GM13977 (cell line): Measurements from ENCODE around the gene FOXN1.
"Not testable (repeated sequence)": the region's sequence is repeated elsewhere in the genome, so short reads cannot be mapped to it uniquely, and the experiment has no call there.

Experiments used
- DNase-seq: peaks from one replicate; pipeline ENCODE4 v3.0.0; 2012; ENCODE audit warnings: low spot score
- in situ Hi-C: fragments of 300-500 bp; cut with MboI; formaldehyde crosslinking; loops from one replicate; pipeline ENCODE4 v1.12.0; 2022; ENCODE audit warnings: low sequenced_read_pairs, low pct_unique_long_range_greater_than_20kb, mixed read lengths, inconsistent platforms; ENCODE audit not compliant: unreplicated experiment
- TF ChIP-seq, protein P1 (sequence below): IDR thresholded peaks from 2 replicates; pipeline ENCODE4 v1.5.1; 2012; ENCODE audit warnings: mild to moderate bottlenecking, control low read depth; ENCODE audit not compliant: insufficient read depth; ENCODE audit errors: extremely low read depth, missing control alignments

FOXN1 gene

DNA sequence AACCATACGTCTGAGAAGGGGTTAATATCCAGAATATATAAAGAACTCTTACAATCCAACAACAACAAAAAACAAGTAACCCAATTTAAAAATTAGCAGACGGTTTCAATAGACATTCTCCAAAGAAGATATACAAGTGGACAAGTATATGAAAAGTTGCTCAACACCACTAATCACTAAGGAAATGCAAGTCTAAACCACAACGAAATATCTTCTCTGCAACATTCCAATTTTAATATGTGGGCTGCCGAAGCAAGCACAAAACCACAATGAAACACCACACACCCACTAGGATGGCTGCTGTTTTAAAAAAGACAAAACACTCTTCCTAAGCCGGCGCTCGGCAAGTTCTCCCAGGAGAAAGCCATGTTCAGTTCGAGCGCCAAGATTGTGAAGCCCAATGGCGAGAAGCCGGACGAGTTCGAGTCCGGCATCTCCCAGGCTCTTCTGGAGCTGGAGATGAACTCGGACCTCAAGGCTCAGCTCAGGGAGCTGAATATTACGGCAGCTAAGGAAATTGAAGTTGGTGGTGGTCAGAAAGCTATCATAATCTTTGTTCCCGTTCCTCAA, 38.6 kb upstream of the FOXN1 start:
- DNase-seq, result no peak
- in situ Hi-C loops, result no loop called here
- TF ChIP-seq, protein P1, sequence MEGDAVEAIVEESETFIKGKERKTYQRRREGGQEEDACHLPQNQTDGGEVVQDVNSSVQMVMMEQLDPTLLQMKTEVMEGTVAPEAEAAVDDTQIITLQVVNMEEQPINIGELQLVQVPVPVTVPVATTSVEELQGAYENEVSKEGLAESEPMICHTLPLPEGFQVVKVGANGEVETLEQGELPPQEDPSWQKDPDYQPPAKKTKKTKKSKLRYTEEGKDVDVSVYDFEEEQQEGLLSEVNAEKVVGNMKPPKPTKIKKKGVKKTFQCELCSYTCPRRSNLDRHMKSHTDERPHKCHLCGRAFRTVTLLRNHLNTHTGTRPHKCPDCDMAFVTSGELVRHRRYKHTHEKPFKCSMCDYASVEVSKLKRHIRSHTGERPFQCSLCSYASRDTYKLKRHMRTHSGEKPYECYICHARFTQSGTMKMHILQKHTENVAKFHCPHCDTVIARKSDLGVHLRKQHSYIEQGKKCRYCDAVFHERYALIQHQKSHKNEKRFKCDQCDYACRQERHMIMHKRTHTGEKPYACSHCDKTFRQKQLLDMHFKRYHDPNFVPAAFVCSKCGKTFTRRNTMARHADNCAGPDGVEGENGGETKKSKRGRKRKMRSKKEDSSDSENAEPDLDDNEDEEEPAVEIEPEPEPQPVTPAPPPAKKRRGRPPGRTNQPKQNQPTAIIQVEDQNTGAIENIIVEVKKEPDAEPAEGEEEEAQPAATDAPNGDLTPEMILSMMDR, result no peak

DNA sequence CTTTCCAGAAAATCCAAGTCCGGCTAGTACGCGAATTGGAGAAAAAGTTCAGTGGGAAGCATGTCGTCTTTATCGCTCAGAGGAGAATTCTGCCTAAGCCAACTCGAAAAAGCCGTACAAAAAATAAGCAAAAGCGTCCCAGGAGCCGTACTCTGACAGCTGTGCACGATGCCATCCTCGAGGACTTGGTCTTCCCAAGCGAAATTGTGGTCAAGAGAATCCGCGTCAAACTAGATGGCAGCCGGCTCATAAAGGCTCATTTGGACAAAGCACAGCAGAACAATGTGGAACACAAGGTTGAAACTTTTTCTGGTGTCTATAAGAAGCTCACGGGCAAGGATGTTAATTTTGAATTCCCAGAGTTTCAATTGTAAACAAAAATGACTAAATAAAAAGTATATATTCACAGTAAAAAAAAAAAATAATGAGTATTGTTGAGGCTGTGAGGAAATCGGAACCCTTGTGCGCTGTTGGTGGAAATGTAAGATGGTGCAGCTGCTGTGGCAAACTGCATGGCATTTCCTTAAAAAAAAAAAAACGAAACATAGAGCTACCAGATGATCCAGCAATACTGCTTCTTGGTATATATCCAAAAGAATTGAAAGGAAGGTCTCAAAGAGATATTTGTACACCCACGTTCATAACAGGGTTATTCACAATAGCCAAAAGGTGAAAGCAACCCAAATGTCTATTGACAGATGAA, 38.0 kb upstream of the FOXN1 start:
- DNase-seq, in situ Hi-C loops: not testable (repeated sequence)

DNA sequence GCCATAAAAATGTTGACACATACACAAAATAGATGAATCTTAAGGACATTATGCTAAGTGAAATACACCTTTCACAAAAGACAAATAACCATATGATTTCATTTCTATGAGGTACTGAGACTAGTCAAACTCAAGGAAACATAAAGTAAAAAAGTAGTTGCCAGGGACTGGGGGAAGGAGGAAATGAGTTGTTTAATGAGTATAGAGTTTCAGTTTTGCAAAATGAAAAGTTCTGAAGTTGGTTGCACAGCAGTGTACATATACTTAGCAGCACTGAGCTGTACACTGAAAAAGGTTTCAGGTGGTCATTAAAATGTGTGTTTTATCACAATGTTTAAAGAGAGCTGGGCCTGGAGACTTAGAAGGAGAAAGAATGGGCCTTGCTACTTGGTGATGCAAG, 37.4 kb upstream of the FOXN1 start:
- peak; percentile 65 for DNase-seq
- TF ChIP-seq, protein P1, result no peak
- in situ Hi-C loops, result no loop called here

DNA sequence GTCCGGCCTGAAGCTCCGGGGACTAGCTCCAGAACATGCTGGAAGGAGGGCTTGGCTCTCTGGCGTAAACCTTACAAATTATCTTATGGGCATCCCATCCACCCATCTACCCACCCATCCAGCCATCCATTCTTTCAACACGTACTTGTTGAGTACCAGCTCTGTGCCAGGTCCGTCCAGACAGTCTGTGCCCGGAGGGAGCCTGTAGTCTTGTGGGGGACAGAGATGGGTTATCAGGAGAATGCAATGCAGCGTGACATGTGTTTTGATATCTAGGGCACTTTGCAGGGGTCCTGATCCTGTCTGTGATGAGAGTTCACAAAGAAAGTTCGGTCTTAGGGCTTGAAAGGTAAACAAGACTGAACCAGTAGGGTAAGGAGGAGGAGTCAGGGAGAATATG, 36.8 kb upstream of the FOXN1 start:
- in situ Hi-C loops, result no loop called here
- TF ChIP-seq, protein P1, result no peak
- no peak for DNase-seq

DNA sequence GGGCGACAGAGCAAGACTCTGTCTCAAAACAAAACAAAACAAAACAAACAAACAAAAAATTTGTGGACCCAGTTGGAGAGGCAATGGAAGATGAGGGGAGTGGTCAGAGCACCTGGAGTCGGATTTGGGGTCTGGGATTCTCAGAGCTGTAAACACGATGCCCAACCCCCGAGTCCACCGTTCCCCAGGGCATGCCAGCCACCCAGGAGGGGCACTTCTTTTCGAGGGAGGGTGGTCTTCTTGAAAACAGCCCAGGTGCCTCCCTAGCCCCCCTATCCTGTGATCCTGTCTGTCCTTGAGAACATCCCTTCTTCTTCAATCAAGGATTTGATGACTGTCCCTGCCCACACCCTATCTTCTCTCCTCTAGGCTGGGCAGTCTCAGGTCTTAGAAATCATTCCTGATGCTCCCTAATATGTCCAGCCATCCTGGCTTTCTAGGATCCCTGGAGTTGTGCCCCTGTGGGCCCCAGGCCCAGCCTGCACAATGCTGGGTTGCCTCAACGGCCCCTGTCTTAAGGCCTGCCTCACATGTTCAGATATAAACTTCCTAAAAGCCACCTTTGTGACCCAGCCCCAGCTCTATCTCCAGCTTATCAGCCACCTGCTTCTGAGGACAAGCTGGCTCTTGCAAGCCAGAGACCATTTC, 35.8 kb upstream of the FOXN1 start:
- in situ Hi-C loops, result no loop called here
- TF ChIP-seq, protein P1, result no peak
- DNase-seq, result no peak

DNA sequence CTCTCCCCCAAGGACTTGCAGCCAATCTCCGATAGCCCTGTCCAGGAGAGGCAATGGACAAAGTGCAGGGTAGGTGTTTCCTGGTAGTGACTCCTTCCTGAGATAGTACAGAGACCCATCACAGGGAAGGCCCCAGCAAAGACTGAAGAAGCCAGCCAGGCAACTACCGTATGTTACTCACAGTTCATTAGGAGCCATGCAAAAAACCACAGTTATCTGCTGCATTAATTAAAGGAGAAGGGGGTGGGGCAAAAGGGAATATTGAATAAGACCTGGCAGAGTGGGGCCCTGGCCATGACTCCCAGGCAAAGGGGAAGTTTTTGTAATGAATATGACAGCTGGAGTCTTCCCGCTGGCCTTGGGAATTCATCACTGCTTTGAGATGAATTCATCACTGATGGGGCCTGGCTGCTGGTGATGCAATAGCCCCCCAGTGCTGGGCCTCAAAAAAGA, 35.2 kb upstream of the FOXN1 start:
- in situ Hi-C loops, result no loop called here
- DNase-seq, result no peak
- TF ChIP-seq, protein P1, result no peak
